LNCAP (cell line): Measurements from ENCODE around the gene ACD.

Experiments
- CTCF ChIP-seq: fragments of 450-650 bp; IDR thresholded peaks from 2 replicates; pipeline ENCODE4 v1.5.1; 2017; ENCODE audit warnings: mild to moderate bottlenecking

Gene ACD

GRCh38 chr16:67659675-67660563, at the start of gene ACD:
Gene ACD, minus strand, starts transcription at chr16:67660260. Its CDS starts 40 bp downstream, at chr16:67660220.
- no peak for TF ChIP-seq CTCF

- no peak for TF ChIP-seq CTCF
Observed at GRCh38 chr16:67709050-67709449, 49.0 kb upstream of the ACD start.

GRCh38 chr16:67708368-67708771, 48.3 kb upstream of the ACD start:
- TF ChIP-seq CTCF = no peak

- no peak for TF ChIP-seq CTCF
Observed at GRCh38 chr16:67707790-67708189, 47.7 kb upstream of the ACD start.

GRCh38 chr16:67707210-67707609, 47.1 kb upstream of the ACD start:
- TF ChIP-seq CTCF = no peak

GRCh38 chr16:67704110-67704509, 44.0 kb upstream of the ACD start:
- no peak for TF ChIP-seq CTCF

GRCh38 chr16:67703626-67704025, 43.6 kb upstream of the ACD start:
- no peak for TF ChIP-seq CTCF

GRCh38 chr16:67702130-67702529, 42.1 kb upstream of the ACD start:
- TF ChIP-seq CTCF = no peak
